Fibroblast of lung (primary cell): ENCODE results near the gene PSMC3IP. TPM values are rescaled to one million over a fixed set of nuclear protein-coding genes. Genes with fewer than 3 reads are reported as not detected.

ENCODE experiments used
- DNase-seq, 2 donors: peaks; one replicate each; pipeline versions ENCODE4 v3.0.0 to v3.0.0-alpha.2; 2010; ENCODE audit warnings: low read depth in 2 of 2
- H2AFZ ChIP-seq: 2 replicates; pipeline ENCODE4 v1.5.1; 2012; ENCODE audit warnings: low read length, control low read depth, inconsistent platforms
- H3K27ac ChIP-seq: 2 replicates; pipeline ENCODE4 v1.5.1; 2011; ENCODE audit warnings: low read length, control low read depth; ENCODE audit not compliant: insufficient read depth
- H3K27me3 ChIP-seq: 2 replicates; pipeline ENCODE4 v1.5.1; 2011; ENCODE audit warnings: mild to moderate bottlenecking, low read length; ENCODE audit not compliant: control insufficient read depth, insufficient read depth
- H3K36me3 ChIP-seq: 2 replicates; pipeline ENCODE4 v1.5.1; 2011; ENCODE audit warnings: low read length; ENCODE audit not compliant: control insufficient read depth, insufficient read depth
- H3K4me1 ChIP-seq: 2 replicates; pipeline ENCODE4 v1.5.1; 2011; ENCODE audit warnings: low read length; ENCODE audit not compliant: control insufficient read depth, insufficient read depth; ENCODE audit errors: extremely low read depth
- H3K4me2 ChIP-seq: 2 replicates; pipeline ENCODE4 v1.5.1; 2011; ENCODE audit warnings: low read length, control low read depth; ENCODE audit not compliant: insufficient read depth; ENCODE audit errors: extremely low read depth
- H3K4me3 ChIP-seq, 4 experiments: fragments of 200-600 bp in 1 of 4; sonication (generic) in 1 of 4; replicated peaks in 1 of 4; 2 replicates each; pipeline ENCODE4 v1.5.1; 2011 to 2016; ENCODE audit warnings: low read length in 4 of 4, low read depth in 3 of 4, mild to moderate bottlenecking in 3 of 4, control low read depth in 2 of 4, inconsistent platforms in 1 of 4, mixed read lengths in 1 of 4; ENCODE audit not compliant: insufficient read depth in 1 of 4; ENCODE audit errors: control extremely low read depth in 1 of 4
- H3K79me2 ChIP-seq: 2 replicates; pipeline ENCODE4 v1.5.1; 2012; ENCODE audit warnings: mild to moderate bottlenecking, low read length, inconsistent platforms; ENCODE audit not compliant: control insufficient read depth, insufficient read depth
- H3K9ac ChIP-seq: 2 replicates; pipeline ENCODE4 v1.5.1; 2011; ENCODE audit warnings: mild to moderate bottlenecking, low read length, control low read depth; ENCODE audit not compliant: insufficient read depth
- H3K9me3 ChIP-seq: 2 replicates; pipeline ENCODE4 v1.5.1; 2012; ENCODE audit warnings: low read depth, low read length; ENCODE audit not compliant: control insufficient read depth, insufficient read depth
- H4K20me1 ChIP-seq: 2 replicates; pipeline ENCODE4 v1.5.1; 2011; ENCODE audit warnings: low read length; ENCODE audit not compliant: control insufficient read depth, insufficient read depth; ENCODE audit errors: extremely low read depth
- EZH2 ChIP-seq: IDR thresholded peaks from 2 replicates; pipeline ENCODE4 v1.5.1; 2012; ENCODE audit warnings: low read length, control low read depth, mild to moderate bottlenecking; ENCODE audit errors: missing control alignments
- polyA plus RNA-seq, 2 donors: library from polyadenylated mRNA; depleted of rRNA in 1 of 2; stranded (reverse) in 1 of 2; unstranded in 1 of 2; fragments of >200 nt; gene quantifications; 2 replicates each; pipeline ENCODE4 v1.2.1, GENCODE V29; 2011 to 2012; ENCODE audit warnings: missing spikeins in 1 of 2
- total RNA-seq: library from RNA; depleted of rRNA; stranded (reverse); fragments of >200 nt; gene quantifications from 2 replicates; pipeline ENCODE4 v1.2.1, GENCODE V29; 2014
- TF ChIP-seq, protein P1 (sequence below), 2 donors: IDR thresholded peaks in 1 of 2; conservative IDR thresholded peaks in 1 of 2; 1 replicate in 1 of 2; 2 replicates in 1 of 2; pipeline ENCODE4 v1.5.1; 2011 to 2012; ENCODE audit warnings: low read length in 2 of 2, control low read depth in 1 of 2, inconsistent platforms in 1 of 2, low read depth in 1 of 2, mild to moderate bottlenecking in 1 of 2

The PSMC3IP gene
- total and polyA plus RNA-seq, 2 donors (not counting 1 experiment from before 2014, with no cell fraction given) = 4.6 to 8.0 TPM

DNA sequence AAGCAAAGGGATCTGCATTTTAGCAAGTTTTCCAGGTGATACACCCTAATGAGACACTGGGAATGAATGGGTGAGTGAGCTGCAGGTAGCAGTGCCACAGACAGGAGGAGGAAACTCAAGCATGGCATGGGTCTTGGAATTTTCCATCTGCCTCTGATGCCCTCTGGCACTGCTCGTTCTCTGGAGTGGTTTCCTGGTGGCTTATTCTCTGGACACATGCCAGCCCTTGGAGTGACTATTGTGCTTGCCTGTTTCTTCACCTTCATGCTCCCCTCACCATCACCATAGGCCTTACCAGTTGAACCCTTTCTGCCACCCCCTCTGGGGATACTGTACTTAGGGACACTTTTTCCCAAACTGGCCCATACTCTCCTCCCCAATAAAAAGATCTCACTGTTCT is 14.0 kb downstream of the PSMC3IP start:
- Histone ChIP-seq H3K9ac (peak overlapping the region; percentile 76), H3K4me2 (peak overlapping the region; percentile 98), H4K20me1 (no peaks in the 10 kb centered on the region), H3K4me1 (peaks cover 16% of the 10 kb centered on the region), H2AFZ (no peak overlapping the region), H3K79me2 (peaks cover 40% of the 10 kb centered on the region), H3K36me3 (peaks cover 18% of the 10 kb centered on the region), H3K27ac (peak overlapping the region; percentile 83), H3K4me3 (peak overlapping the region; percentile 76 to 89 (median 82)), H3K27me3 (no peaks in the 10 kb centered on the region), H3K9me3 (no peaks in the 10 kb centered on the region)
- no peak for DNase-seq
- TF ChIP-seq, protein P1, sequence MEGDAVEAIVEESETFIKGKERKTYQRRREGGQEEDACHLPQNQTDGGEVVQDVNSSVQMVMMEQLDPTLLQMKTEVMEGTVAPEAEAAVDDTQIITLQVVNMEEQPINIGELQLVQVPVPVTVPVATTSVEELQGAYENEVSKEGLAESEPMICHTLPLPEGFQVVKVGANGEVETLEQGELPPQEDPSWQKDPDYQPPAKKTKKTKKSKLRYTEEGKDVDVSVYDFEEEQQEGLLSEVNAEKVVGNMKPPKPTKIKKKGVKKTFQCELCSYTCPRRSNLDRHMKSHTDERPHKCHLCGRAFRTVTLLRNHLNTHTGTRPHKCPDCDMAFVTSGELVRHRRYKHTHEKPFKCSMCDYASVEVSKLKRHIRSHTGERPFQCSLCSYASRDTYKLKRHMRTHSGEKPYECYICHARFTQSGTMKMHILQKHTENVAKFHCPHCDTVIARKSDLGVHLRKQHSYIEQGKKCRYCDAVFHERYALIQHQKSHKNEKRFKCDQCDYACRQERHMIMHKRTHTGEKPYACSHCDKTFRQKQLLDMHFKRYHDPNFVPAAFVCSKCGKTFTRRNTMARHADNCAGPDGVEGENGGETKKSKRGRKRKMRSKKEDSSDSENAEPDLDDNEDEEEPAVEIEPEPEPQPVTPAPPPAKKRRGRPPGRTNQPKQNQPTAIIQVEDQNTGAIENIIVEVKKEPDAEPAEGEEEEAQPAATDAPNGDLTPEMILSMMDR (conservative IDR thresholded peaks at IDR 0.05 in 1 of 2, IDR thresholded peaks at IDR 0.05 in 1 of 2; ENCODE audit: low read depth in 1 of 2, low read length in 2 of 2) = no peak
- no peak for TF ChIP-seq EZH2

DNA sequence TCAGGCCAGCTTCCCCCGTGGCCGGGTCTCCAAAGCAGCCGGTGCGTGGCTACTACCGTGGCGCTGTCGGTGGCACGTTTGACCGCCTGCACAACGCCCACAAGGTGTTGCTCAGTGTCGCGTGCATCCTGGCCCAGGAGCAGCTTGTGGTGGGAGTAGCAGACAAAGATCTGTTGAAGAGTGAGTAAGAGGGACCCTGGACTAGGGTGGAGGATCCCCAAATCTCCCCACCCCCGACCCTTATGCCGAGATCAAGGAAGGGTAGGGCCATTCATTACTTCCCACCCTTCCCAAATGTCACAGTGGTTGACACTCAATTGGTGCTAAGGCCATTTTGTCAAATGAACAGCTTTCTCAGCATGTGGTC is 14.4 kb downstream of the PSMC3IP start:
- Histone ChIP-seq H3K27ac (peak overlapping the region; percentile 83), H3K4me3 (peak overlapping the region; percentile 76 to 89 (median 82)), H3K79me2 (peaks cover 36% of the 10 kb centered on the region)

DNA sequence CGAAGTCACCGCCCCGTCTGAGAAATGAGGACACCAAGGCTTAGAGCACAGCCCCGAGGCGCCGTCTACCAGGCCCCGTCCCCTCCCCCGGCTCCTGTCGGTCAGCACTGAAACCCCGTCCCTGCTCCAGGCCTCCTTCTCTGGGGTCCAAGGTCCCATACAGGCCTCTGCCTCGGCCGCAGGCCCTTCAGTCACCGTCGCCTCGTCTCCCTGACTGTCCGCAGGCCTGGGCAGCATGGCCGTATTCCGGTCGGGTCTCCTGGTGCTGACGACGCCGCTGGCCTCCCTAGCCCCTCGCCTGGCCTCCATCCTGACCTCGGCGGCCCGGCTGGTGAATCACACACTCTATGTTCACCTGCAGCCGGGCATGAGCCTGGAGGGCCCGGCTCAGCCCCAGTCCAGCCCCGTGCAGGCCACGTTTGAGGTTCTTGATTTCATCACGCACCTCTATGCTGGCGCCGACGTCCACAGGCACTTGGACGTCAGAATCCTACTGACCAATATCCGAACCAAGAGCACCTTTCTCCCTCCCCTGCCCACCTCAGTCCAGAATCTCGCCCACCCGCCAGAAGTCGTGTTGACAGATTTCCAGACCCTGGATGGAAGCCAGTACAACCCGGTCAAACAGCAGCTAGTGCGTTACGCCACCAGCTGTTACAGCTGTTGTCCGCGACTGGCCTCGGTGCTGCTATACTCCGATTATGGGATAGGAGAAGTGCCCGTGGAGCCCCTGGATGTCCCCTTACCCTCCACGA is 15.0 kb downstream of the PSMC3IP start:
- no peak overlapping the region for H2AFZ ChIP-seq
- H3K9ac ChIP-seq = peak overlapping the region; percentile 76
- H3K4me2 ChIP-seq = peak overlapping the region; percentile 98
- peak overlapping the region; percentile 83 for H3K27ac ChIP-seq
- H3K79me2 ChIP-seq = peaks cover 32% of the 10 kb centered on the region
- peaks cover 16% of the 10 kb centered on the region for H3K36me3 ChIP-seq
- DNase-seq = peak; percentile 27 to 28
- H3K27me3 ChIP-seq = no peaks in the 10 kb centered on the region
- H3K4me1 ChIP-seq = peaks cover 14% of the 10 kb centered on the region
- H3K4me3 ChIP-seq = peak overlapping the region; percentile 76 to 89 (median 82)
- no peaks in the 10 kb centered on the region for H3K9me3 ChIP-seq
- no peak for TF ChIP-seq EZH2
- TF ChIP-seq, protein P1 (conservative IDR thresholded peaks at IDR 0.05 in 1 of 2, IDR thresholded peaks at IDR 0.05 in 1 of 2; ENCODE audit: low read depth in 1 of 2, low read length in 2 of 2) = no peak
- no peaks in the 10 kb centered on the region for H4K20me1 ChIP-seq

More for the DNA sequence above, 14.4 kb downstream of the PSMC3IP start:
- Histone ChIP-seq H2AFZ (no peak overlapping the region), H3K9ac (peak overlapping the region; percentile 76), H3K4me2 (peak overlapping the region; percentile 98), H3K9me3 (no peaks in the 10 kb centered on the region), H4K20me1 (no peaks in the 10 kb centered on the region), H3K36me3 (peaks cover 18% of the 10 kb centered on the region), H3K4me1 (peaks cover 16% of the 10 kb centered on the region), H3K27me3 (no peaks in the 10 kb centered on the region)
- no peak for TF ChIP-seq EZH2
- TF ChIP-seq, protein P1 (conservative IDR thresholded peaks at IDR 0.05 in 1 of 2, IDR thresholded peaks at IDR 0.05 in 1 of 2; ENCODE audit: low read depth in 1 of 2, low read length in 2 of 2) = no peak
- DNase-seq = no peak
